Sigmoid colon (tissue), 7 donors: Measurements from ENCODE around the gene RAB4A. TPM values are rescaled to one million over a fixed set of nuclear protein-coding genes. Genes with fewer than 3 reads are reported as not detected.

Experiments
- DNase-seq: peaks from one replicate; pipeline ENCODE4 v3.0.0-alpha.2; 2019
- H3K27ac ChIP-seq, 4 donors: fragments of 200-600 bp; sonication (generic); one replicate each; pipeline ENCODE4 v1.5.1; 2016 to 2019; ENCODE audit warnings: mild to moderate bottlenecking in 1 of 4
- H3K27me3 ChIP-seq, 3 donors: fragments of 200-600 bp; sonication (generic); one replicate each; pipeline ENCODE4 v1.5.1; 2019; ENCODE audit warnings: mild to moderate bottlenecking in 1 of 3
- H3K36me3 ChIP-seq, 4 donors: fragments of 200-600 bp; sonication (generic); one replicate each; pipeline ENCODE4 v1.5.1; 2016 to 2019
- H3K4me1 ChIP-seq, 4 donors: fragments of 200-600 bp; sonication (generic); one replicate each; pipeline ENCODE4 v1.5.1; 2017 to 2019
- H3K4me3 ChIP-seq, 4 donors: fragments of 200-600 bp; sonication (generic); one replicate each; pipeline ENCODE4 v1.5.1; 2017 to 2019; ENCODE audit warnings: mild to moderate bottlenecking in 2 of 4, moderate library complexity in 1 of 4
- H3K9me3 ChIP-seq, 4 donors: fragments of 200-600 bp in 3 of 4; sonication (generic) in 3 of 4; one replicate each; pipeline versions ENCODE4 v1.5.1 to v1.6.1; 2013 to 2019
- CTCF ChIP-seq, 4 experiments: fragments of 450-650 bp in 3 of 4; fragments of 200-600 bp in 1 of 4; IDR thresholded peaks; one replicate each; pipeline ENCODE4 v1.5.1; 2016 to 2019; ENCODE audit warnings: antibody characterized with exemption in 4 of 4, mild to moderate bottlenecking in 3 of 4, moderate library complexity in 2 of 4
- EP300 ChIP-seq, 4 donors: sonication (generic); formaldehyde crosslinking; IDR thresholded peaks; one replicate each; pipeline ENCODE4 v1.6.1; 2017; ENCODE audit warnings: antibody characterized with exemption in 4 of 4
- POLR2A ChIP-seq, 2 donors: fragments of 450-650 bp; IDR thresholded peaks; one replicate each; pipeline ENCODE4 v1.6.1; 2016; ENCODE audit warnings: antibody characterized with exemption in 2 of 2, mild to moderate bottlenecking in 2 of 2, moderate library complexity in 2 of 2
- POLR2AphosphoS5 ChIP-seq, 4 donors: sonication (generic); formaldehyde crosslinking; IDR thresholded peaks; one replicate each; pipeline ENCODE4 v1.6.1; 2017; ENCODE audit warnings: antibody characterized with exemption in 4 of 4
- WGBS, 2 donors: extraction: QIAGEN DNeasy Blood & Tissue Kit; methylation state at CpG; one replicate each; pipeline ENCODE4 v1.1.7; 2013; 5-methylcytosine and 5-hydroxymethylcytosine counted together
- intact Hi-C: fragments of 100-400 bp; cut with DNase I; formaldehyde crosslinking; loops from one replicate; pipeline ENCODE4 v1.15.1; 2023
- polyA plus RNA-seq, 3 donors: library from polyadenylated mRNA; stranded (reverse); fragments of 200-250 nt; gene quantifications; one replicate each; pipeline ENCODE4 v1.2.3, GENCODE V29; 2013
- total RNA-seq, 4 donors: library from RNA; depleted of rRNA; stranded (reverse); fragments of >200 nt; gene quantifications; one replicate each; pipeline ENCODE4 v1.1.0, GENCODE V29; 2016
- donor health status: healthy with polysubstance abuse.
- donor health status: Bipolar disorder and iron deficiency.
- donor health status: healthy.

The RAB4A gene
- total and polyA plus RNA-seq, 7 donors = 35.8 to 83.7 (median 52.4) TPM

- H3K4me1 ChIP-seq = no peaks in the 10 kb centered on the region
- H3K9me3 ChIP-seq = no peaks in the 10 kb centered on the region
- TF ChIP-seq EP300 (IDR thresholded peaks at IDR 0.05) = no peak
- TF ChIP-seq POLR2AphosphoS5 (IDR thresholded peaks at IDR 0.05) = no peak
- no peak for TF ChIP-seq POLR2A (IDR thresholded peaks at IDR 0.05)
- TF ChIP-seq CTCF (IDR thresholded peaks at IDR 0.05) = no peak
- H3K36me3 ChIP-seq = peaks cover 8 to 75% (median 29%) of the 10 kb centered on the region in 4 donors
- H3K4me3 ChIP-seq = no peak overlapping the region
- no peak overlapping the region for H3K27ac ChIP-seq
- DNase-seq = no peak
- 89 to 90% methylated on average over 4 of the region's 4 CpGs for WGBS, 2 donors
- H3K27me3 ChIP-seq = no peaks in the 10 kb centered on the region
- intact Hi-C loops = no loop called here
Measured at GRCh38 chr1:229303855-229304254, 32.9 kb downstream of the RAB4A start.

DNA sequence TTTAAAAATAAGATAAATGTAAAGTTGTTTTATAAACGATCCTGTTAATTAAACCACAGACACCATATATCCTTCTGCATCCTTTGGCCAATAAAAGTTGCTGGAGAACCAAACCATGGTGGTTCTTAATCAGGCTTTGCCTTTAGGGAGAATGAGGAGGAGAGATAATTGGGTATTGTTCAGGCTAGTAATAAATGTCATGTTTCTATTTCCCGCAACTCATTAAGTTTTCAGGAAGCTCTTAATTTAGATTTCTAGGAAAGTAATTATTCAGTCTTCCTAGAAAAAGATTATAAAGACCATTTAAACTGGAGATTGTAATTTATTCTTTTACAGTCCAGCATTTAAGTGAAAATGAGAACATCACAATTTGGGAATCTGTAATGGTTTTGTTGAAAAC, 34.5 kb downstream of the RAB4A start:
- Histone ChIP-seq H3K27ac (no peak overlapping the region), H3K36me3 (peaks cover 0 to 63% (median 15%) of the 10 kb centered on the region in 4 donors), H3K9me3 (no peaks in the 10 kb centered on the region), H3K4me3 (no peak overlapping the region), H3K4me1 (no peaks in the 10 kb centered on the region), H3K27me3 (no peaks in the 10 kb centered on the region)
- 77 to 87% methylated on average over 2 of the region's 2 CpGs for WGBS, 2 donors
- intact Hi-C loops = no loop called here
- no peak for TF ChIP-seq CTCF (IDR thresholded peaks at IDR 0.05)
- DNase-seq = no peak

DNA sequence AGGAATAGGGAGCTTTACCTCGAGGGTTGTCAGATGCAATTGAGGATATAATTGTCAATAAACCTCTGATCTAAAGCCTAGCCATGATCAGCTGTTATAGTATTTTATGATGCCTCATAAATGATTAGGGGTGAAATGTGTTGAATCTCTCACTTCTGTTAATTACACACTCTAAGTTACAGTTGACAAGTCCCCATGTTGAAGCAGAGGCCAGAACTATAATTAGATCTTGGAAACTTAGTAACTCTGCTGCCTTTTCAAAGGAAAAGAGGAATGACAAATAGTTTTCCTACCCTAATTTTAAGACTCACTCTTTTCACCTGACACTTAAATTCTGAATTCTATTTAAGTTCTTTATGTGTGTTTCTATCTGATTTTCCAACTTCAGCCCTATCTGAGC, 38.2 kb downstream of the RAB4A start:
- H3K27ac ChIP-seq = no peak overlapping the region
- no peaks in the 10 kb centered on the region for H3K27me3 ChIP-seq
- 15 to 53% methylated on average over 1 of the region's 1 CpG for WGBS, 2 donors
- no peaks in the 10 kb centered on the region for H3K9me3 ChIP-seq
- DNase-seq = no peak
- H3K36me3 ChIP-seq = peaks cover 0 to 56% (median 8%) of the 10 kb centered on the region in 4 donors
- no peak overlapping the region for H3K4me3 ChIP-seq
- no peak for TF ChIP-seq EP300 (IDR thresholded peaks at IDR 0.05)
- TF ChIP-seq CTCF (IDR thresholded peaks at IDR 0.05) = no peak
- no peak for TF ChIP-seq POLR2AphosphoS5 (IDR thresholded peaks at IDR 0.05)
- no peak for TF ChIP-seq POLR2A (IDR thresholded peaks at IDR 0.05)
- intact Hi-C loops = no loop called here
- H3K4me1 ChIP-seq = no peaks in the 10 kb centered on the region

DNA sequence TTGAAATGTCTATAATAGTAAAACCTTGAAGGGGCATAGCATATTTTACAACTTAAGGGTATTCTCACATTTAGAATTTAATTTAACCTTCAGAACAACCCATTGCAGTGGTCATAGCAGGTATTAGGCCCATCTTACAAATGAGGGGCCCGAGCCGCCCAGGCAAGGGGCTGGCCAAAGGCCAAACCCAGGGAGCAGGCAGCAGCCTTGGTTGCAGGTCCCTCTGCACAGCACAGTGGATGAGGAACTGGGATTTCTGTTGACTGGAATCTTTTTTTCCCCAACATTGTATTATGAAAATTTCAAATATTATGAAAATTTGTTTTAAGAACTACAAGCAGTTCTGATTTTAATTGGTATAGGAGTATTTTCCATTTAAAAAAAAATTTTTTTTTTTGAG, 38.8 kb downstream of the RAB4A start:
- H3K36me3 ChIP-seq = peaks cover 0 to 50% (median 6%) of the 10 kb centered on the region in 4 donors
- no peak overlapping the region for H3K4me3 ChIP-seq
- no peak for TF ChIP-seq CTCF (IDR thresholded peaks at IDR 0.05)
- TF ChIP-seq EP300 (IDR thresholded peaks at IDR 0.05) = no peak
- no peak for TF ChIP-seq POLR2A (IDR thresholded peaks at IDR 0.05)
- no peak for TF ChIP-seq POLR2AphosphoS5 (IDR thresholded peaks at IDR 0.05)
- H3K4me1 ChIP-seq = no peaks in the 10 kb centered on the region
- no peaks in the 10 kb centered on the region for H3K27me3 ChIP-seq
- H3K27ac ChIP-seq = no peak overlapping the region
- intact Hi-C loops = no loop called here
- DNase-seq = no peak
- H3K9me3 ChIP-seq = no peaks in the 10 kb centered on the region
- WGBS, 2 donors = 96 to 97% methylated on average over 2 of the region's 2 CpGs

GRCh38 chr1:229310833-229311232, 39.9 kb downstream of the RAB4A start:
- TF ChIP-seq POLR2AphosphoS5 (IDR thresholded peaks at IDR 0.05) (no peak), POLR2A (IDR thresholded peaks at IDR 0.05) (no peak), EP300 (IDR thresholded peaks at IDR 0.05) (no peak), CTCF (IDR thresholded peaks at IDR 0.05) (no peak)
- H3K27ac ChIP-seq = no peak overlapping the region
- intact Hi-C loops = no loop called here

More at GRCh38 chr1:229310833-229311232, 39.9 kb downstream of the RAB4A start:
- Histone ChIP-seq H3K9me3 (no peaks in the 10 kb centered on the region), H3K36me3 (peaks cover 0 to 49% (median 6%) of the 10 kb centered on the region in 4 donors), H3K27me3 (no peaks in the 10 kb centered on the region), H3K4me3 (no peak overlapping the region), H3K4me1 (no peaks in the 10 kb centered on the region)
- 89 to 92% methylated on average over 6 of the region's 6 CpGs for WGBS, 2 donors
- DNase-seq = no peak
